IMR-90 (cell line): ENCODE data around the gene PRAC2. TPM values are rescaled to one million over a fixed set of nuclear protein-coding genes. Genes with fewer than 3 reads are reported as not detected.

Experiments
- ATAC-seq: fragments of 200-7000 bp; cut with Tn5 transposase; 2 replicates; pipeline ENCODE4 v1.9.1; 2020; ENCODE audit warnings: low read depth, mild to moderate bottlenecking, moderate library complexity
- BruUV-seq: library from RNA; stranded (reverse); fragments of 400-500 nt; replicated peaks from 2 replicates; lab custom pipeline; 2021; lab: Mats Ljungman, UMichigan
- CTCF ChIA-PET: fragments of 300-600 bp; formaldehyde crosslinking; extraction: SDS; loops from one replicate; lab custom pipeline; 2021; ENCODE audit warnings: antibody characterized with exemption; lab: Yijun Ruan, JAX
- POLR2A ChIA-PET: fragments of 300-600 bp; sonication (Branson Sonifier 250); formaldehyde crosslinking; loops from one replicate; lab custom pipeline; 2022; ENCODE audit warnings: antibody characterized with exemption; ENCODE audit not compliant: unreplicated experiment; lab: Charles Lee
- DNase-seq: peaks from one replicate; pipeline ENCODE4 v3.0.0; 2013
- H2AFZ ChIP-seq: replicated peaks from 2 replicates; pipeline ENCODE3; 2013; ENCODE audit warnings: low read length, mild to moderate bottlenecking; ENCODE audit not compliant: poor library complexity
- H2AK5ac ChIP-seq: 2 replicates; pipeline ENCODE4 v1.6.1; 2013; ENCODE audit warnings: low read depth, low read length, inconsistent platforms
- H2AK9ac ChIP-seq: replicated peaks from 2 replicates; pipeline ENCODE3; 2013; ENCODE audit warnings: mild to moderate bottlenecking, low read depth, low read length, moderate library complexity; ENCODE audit not compliant: poor library complexity
- H2BK120ac ChIP-seq: 2 replicates; pipeline ENCODE4 v1.6.1; 2013; ENCODE audit warnings: low read depth, low read length, inconsistent platforms
- H2BK15ac ChIP-seq: 3 replicates; pipeline ENCODE4 v1.6.1; 2013; ENCODE audit warnings: low read depth, low read length, inconsistent platforms
- H2BK20ac ChIP-seq: 2 replicates; pipeline ENCODE4 v1.6.1; 2013; ENCODE audit warnings: low read depth, mild to moderate bottlenecking, inconsistent platforms, low read length, moderate library complexity
- H2BK5ac ChIP-seq: 2 replicates; pipeline ENCODE4 v1.6.1; 2013; ENCODE audit warnings: mild to moderate bottlenecking, low read depth, low read length, inconsistent platforms; ENCODE audit not compliant: poor library complexity, severe bottlenecking
- H3K14ac ChIP-seq: replicated peaks from 2 replicates; pipeline ENCODE4 v1.6.1; 2013; ENCODE audit warnings: low read depth, low read length, inconsistent platforms
- H3K18ac ChIP-seq: 2 replicates; pipeline ENCODE4 v1.6.1; 2013; ENCODE audit warnings: low read depth, low read length, control low read depth
- H3K23ac ChIP-seq: 2 replicates; pipeline ENCODE4 v1.6.1; 2013; ENCODE audit warnings: low read depth, low read length, inconsistent platforms
- H3K27ac ChIP-seq: 2 replicates; pipeline ENCODE4 v1.5.1; 2013; ENCODE audit warnings: mild to moderate bottlenecking, control low read depth, low read length; ENCODE audit not compliant: insufficient read depth
- H3K27me3 ChIP-seq: 2 replicates; pipeline ENCODE4 v1.6.1; 2013; ENCODE audit warnings: low read length; ENCODE audit not compliant: control insufficient read depth, insufficient read depth
- H3K36me3 ChIP-seq: 2 replicates; pipeline ENCODE4 v1.6.1; 2013; ENCODE audit warnings: low read length, mixed read lengths; ENCODE audit not compliant: control insufficient read depth, insufficient read depth
- H3K4ac ChIP-seq: 2 replicates; pipeline ENCODE4 v1.6.1; 2013; ENCODE audit warnings: low read depth, low read length, inconsistent platforms
- H3K4me1 ChIP-seq: 2 replicates; pipeline ENCODE4 v1.6.1; 2013; ENCODE audit warnings: low read length, mixed read lengths; ENCODE audit not compliant: control insufficient read depth, insufficient read depth
- H3K4me2 ChIP-seq: 2 replicates; pipeline ENCODE4 v1.6.1; 2013; ENCODE audit warnings: low read depth, mild to moderate bottlenecking, control low read depth, low read length, moderate library complexity
- H3K4me3 ChIP-seq: 2 replicates; pipeline ENCODE4 v1.5.1; 2013; ENCODE audit warnings: low read depth, mild to moderate bottlenecking, control low read depth, low read length, moderate library complexity; ENCODE audit not compliant: insufficient read depth
- H3K56ac ChIP-seq: 2 replicates; pipeline ENCODE4 v1.6.1; 2013; ENCODE audit warnings: low read length, inconsistent platforms; ENCODE audit not compliant: insufficient read depth; ENCODE audit errors: extremely low read depth
- H3K79me1 ChIP-seq, 2 experiments: 2 replicates each; pipeline ENCODE4 v1.6.1; 2013; ENCODE audit warnings: low read length in 2 of 2, inconsistent platforms in 1 of 2, low read depth in 1 of 2
- H3K9ac ChIP-seq: 2 replicates; pipeline ENCODE4 v1.6.1; 2013; ENCODE audit warnings: low read depth, low read length, control low read depth
- H3K9me1 ChIP-seq: 2 replicates; pipeline ENCODE4 v1.6.1; 2013; ENCODE audit warnings: low read length, inconsistent platforms; ENCODE audit not compliant: insufficient read depth
- H3K9me3 ChIP-seq: 2 replicates; pipeline ENCODE4 v1.6.1; 2013; ENCODE audit warnings: low read length; ENCODE audit not compliant: control insufficient read depth, insufficient read depth
- H4K20me1 ChIP-seq: 2 replicates; pipeline ENCODE4 v1.6.1; 2013; ENCODE audit warnings: low read length, inconsistent platforms; ENCODE audit not compliant: insufficient read depth
- H4K5ac ChIP-seq: 2 replicates; pipeline ENCODE4 v1.6.1; 2013; ENCODE audit warnings: mild to moderate bottlenecking, low read depth, low read length, control low read depth
- H4K8ac ChIP-seq, 2 experiments: 2 replicates each; pipeline ENCODE4 v1.6.1; 2013; ENCODE audit warnings: low read depth in 2 of 2, low read length in 2 of 2, control low read depth in 1 of 2, inconsistent platforms in 1 of 2
- H4K91ac ChIP-seq: 2 replicates; pipeline ENCODE4 v1.6.1; 2013; ENCODE audit warnings: low read depth, low read length, inconsistent platforms; ENCODE audit not compliant: insufficient read depth
- CHD1 ChIP-seq: IDR thresholded peaks from 2 replicates; pipeline ENCODE4 v1.6.1; 2012; ENCODE audit warnings: low read depth, low read length, improper control_type of control experiment
- FOS ChIP-seq: fragments of 150-350 bp; IDR thresholded peaks from 2 replicates; pipeline ENCODE4 v1.6.1; 2016; ENCODE audit warnings: low read depth, low read length
- POLR2A ChIP-seq: IDR thresholded peaks from 2 replicates; pipeline ENCODE4 v1.6.1; 2012; ENCODE audit warnings: mild to moderate bottlenecking, low read depth, low read length
- RFX5 ChIP-seq: IDR thresholded peaks from 2 replicates; pipeline ENCODE4 v1.8.0; 2012; ENCODE audit warnings: low read depth, mild to moderate bottlenecking, low read length, moderate library complexity
- whole genome bisulfite sequencing, 2 experiments: methylation state at CpG; one replicate each; pipeline versions ENCODE4 v1.1.5 to v1.1.7; 2013; ENCODE audit warnings: missing lambda C conversion rate in 2 of 2; ENCODE audit not compliant: insufficient read length in 1 of 2; ENCODE audit errors: extremely low coverage in 2 of 2; 5-methylcytosine and 5-hydroxymethylcytosine counted together
- dilution Hi-C: fragments of 300-500 bp; cut with HindIII; formaldehyde crosslinking; loops from one replicate; pipeline ENCODE4 v1.14.3; 2018; ENCODE audit warnings: low sequenced_read_pairs; ENCODE audit not compliant: unreplicated experiment
- in situ Hi-C: fragments of 300-500 bp; cut with MboI; formaldehyde crosslinking; loops from 3 replicates; pipeline ENCODE4 v1.14.3; 2019; ENCODE audit warnings: low sequenced_read_pairs, inconsistent platforms, mixed read lengths
- intact Hi-C: fragments of 100-400 bp; cut with micrococcal nuclease; formaldehyde crosslinking; loops from 2 replicates; pipeline ENCODE4 v1.10.0; 2022
- polyA plus RNA-seq, 3 experiments: library from polyadenylated mRNA; depleted of rRNA; stranded (reverse); fragments of >200 nt; gene quantifications; 2 replicates each; pipeline ENCODE4 v1.2.3, GENCODE V29; 2012; ENCODE audit warnings: low replicate concordance in 1 of 3
- total RNA-seq: library from RNA; depleted of rRNA; stranded (reverse); fragments of >200 nt; gene quantifications from 2 replicates; pipeline ENCODE4 v1.2.3, GENCODE V29; 2012
- TF ChIP-seq, protein P1 (sequence below): conservative IDR thresholded peaks from 2 replicates; pipeline ENCODE4 v1.5.1; 2012; ENCODE audit warnings: mild to moderate bottlenecking, low read depth, low read length, improper control_type of control experiment

The PRAC2 gene
- total and polyA plus RNA-seq, 2 of the 4 experiments (the other 2 are of a cell fraction), result not detected

DNA sequence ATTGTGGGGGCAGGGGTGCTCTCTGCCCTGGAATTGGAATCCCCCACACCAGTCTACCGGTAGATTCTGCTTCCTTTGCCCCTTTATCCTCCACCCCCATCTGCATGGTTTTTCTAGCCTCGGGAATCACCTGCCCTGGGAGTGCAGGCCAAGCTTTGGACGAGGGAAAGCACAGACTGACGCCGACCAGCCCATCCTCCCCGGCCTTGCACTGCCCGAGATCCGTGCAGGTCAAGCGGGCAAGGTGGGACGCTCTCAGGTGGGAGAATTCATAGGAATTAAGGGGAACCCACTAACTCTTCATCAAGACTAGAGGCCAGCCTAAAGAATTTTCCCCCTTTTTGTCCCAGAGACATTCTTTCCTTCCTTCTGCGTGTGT lies 15.4 kb downstream of the PRAC2 start:
- Histone ChIP-seq H3K9ac (no peak overlapping the region), H3K4me1 (no peaks in the 10 kb centered on the region), H4K20me1 (no peaks in the 10 kb centered on the region), H2BK20ac (no peak overlapping the region), H3K27me3 (peaks cover 91% of the 10 kb centered on the region), H4K8ac (no peak overlapping the region), H4K5ac (no peak overlapping the region), H3K23ac (no peak overlapping the region), H3K18ac (no peak overlapping the region), H2BK15ac (no peak overlapping the region), H3K27ac (no peak overlapping the region), H2BK5ac (no peak overlapping the region), H2AFZ (no peak overlapping the region), H2AK5ac (no peak overlapping the region), H2BK120ac (no peak overlapping the region), H3K9me1 (no peaks in the 10 kb centered on the region), H3K4ac (no peak overlapping the region), H3K4me2 (no peak overlapping the region), H2AK9ac (no peak overlapping the region), H3K36me3 (no peaks in the 10 kb centered on the region), H3K9me3 (peaks cover 9% of the 10 kb centered on the region), H3K79me1 (no peaks in the 10 kb centered on the region), H3K14ac (no peak overlapping the region), H3K4me3 (no peak overlapping the region), H4K91ac (no peak overlapping the region), H3K56ac (no peak overlapping the region)
- WGBS, 2 experiments, result 22% methylated on average over 1 of the region's 11 CpGs; no CpG with 5 or more reads in 1 of the 2 experiments
- TF ChIP-seq POLR2A (no peak), FOS (no peak), RFX5 (no peak), CHD1 (no peak)
- TF ChIP-seq, protein P1, sequence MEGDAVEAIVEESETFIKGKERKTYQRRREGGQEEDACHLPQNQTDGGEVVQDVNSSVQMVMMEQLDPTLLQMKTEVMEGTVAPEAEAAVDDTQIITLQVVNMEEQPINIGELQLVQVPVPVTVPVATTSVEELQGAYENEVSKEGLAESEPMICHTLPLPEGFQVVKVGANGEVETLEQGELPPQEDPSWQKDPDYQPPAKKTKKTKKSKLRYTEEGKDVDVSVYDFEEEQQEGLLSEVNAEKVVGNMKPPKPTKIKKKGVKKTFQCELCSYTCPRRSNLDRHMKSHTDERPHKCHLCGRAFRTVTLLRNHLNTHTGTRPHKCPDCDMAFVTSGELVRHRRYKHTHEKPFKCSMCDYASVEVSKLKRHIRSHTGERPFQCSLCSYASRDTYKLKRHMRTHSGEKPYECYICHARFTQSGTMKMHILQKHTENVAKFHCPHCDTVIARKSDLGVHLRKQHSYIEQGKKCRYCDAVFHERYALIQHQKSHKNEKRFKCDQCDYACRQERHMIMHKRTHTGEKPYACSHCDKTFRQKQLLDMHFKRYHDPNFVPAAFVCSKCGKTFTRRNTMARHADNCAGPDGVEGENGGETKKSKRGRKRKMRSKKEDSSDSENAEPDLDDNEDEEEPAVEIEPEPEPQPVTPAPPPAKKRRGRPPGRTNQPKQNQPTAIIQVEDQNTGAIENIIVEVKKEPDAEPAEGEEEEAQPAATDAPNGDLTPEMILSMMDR, result no peak
- ATAC-seq (no peak), DNase-seq (no peak)
- dilution Hi-C loops (no loop called here), intact Hi-C loops (no loop called here), in situ Hi-C loops (loop anchor here (10.0 kb wide), 1 partner anchor 46 kb away; no protein-coding TSS in a partner anchor)
- no TSS peak for BruUV-seq
- ChIA-PET POLR2A (no interaction called here), CTCF (no interaction called here)
